Muscle layer of duodenum (tissue), 2 donors: ENCODE data around the gene ATP8B3.
"Not testable (repeated sequence)": the region's sequence is repeated elsewhere in the genome, so short reads cannot be mapped to it uniquely, and the experiment has no call there.

Experiments used
- H3K27ac ChIP-seq: one replicate; pipeline ENCODE4 v1.7.0; 2013; ENCODE audit warnings: mild to moderate bottlenecking, low read length
- H3K27me3 ChIP-seq: one replicate; pipeline ENCODE4 v1.7.0; 2013; ENCODE audit warnings: low read depth, mild to moderate bottlenecking, control low read depth, low read length
- H3K36me3 ChIP-seq, 2 donors: one replicate each; pipeline ENCODE4 v1.7.0; 2013; ENCODE audit warnings: low read length in 2 of 2, control low read depth in 1 of 2, mild to moderate bottlenecking in 1 of 2; ENCODE audit not compliant: insufficient read depth in 2 of 2, control insufficient read depth in 1 of 2
- H3K4me1 ChIP-seq, 2 donors: one replicate each; pipeline ENCODE4 v1.7.0; 2013; ENCODE audit warnings: low read length in 2 of 2, mild to moderate bottlenecking in 2 of 2, control low read depth in 1 of 2, moderate library complexity in 1 of 2; ENCODE audit not compliant: insufficient read depth in 2 of 2, control insufficient read depth in 1 of 2
- H3K4me3 ChIP-seq, 2 donors: one replicate each; pipeline ENCODE4 v1.7.0; 2013; ENCODE audit warnings: low read length in 2 of 2, low read depth in 1 of 2, mild to moderate bottlenecking in 1 of 2
- H3K9me3 ChIP-seq, 2 donors: one replicate each; pipeline ENCODE4 v1.7.0; 2013; ENCODE audit warnings: low read length in 2 of 2, control low read depth in 1 of 2, mild to moderate bottlenecking in 1 of 2; ENCODE audit not compliant: control insufficient read depth in 1 of 2
- donor health status: healthy.

The ATP8B3 gene

GRCh38 chr19:1799695-1800342, 12.3 kb downstream of the ATP8B3 start:
- H3K36me3 ChIP-seq = no peaks in the 10 kb centered on the region
- H3K27me3 ChIP-seq = peaks cover 12% of the 10 kb centered on the region
- H3K4me3 ChIP-seq = no peak overlapping the region
- peaks cover 0 to 5% of the 10 kb centered on the region in 2 donors for H3K4me1 ChIP-seq
- H3K9me3 ChIP-seq = no peaks in the 10 kb centered on the region
- H3K27ac ChIP-seq = no peak overlapping the region

GRCh38 chr19:1797313-1797712, 14.8 kb downstream of the ATP8B3 start:
- H3K4me1 ChIP-seq, H3K36me3 ChIP-seq, H3K27ac ChIP-seq, H3K9me3 ChIP-seq, H3K4me3 ChIP-seq: not testable (repeated sequence)
- H3K27me3 ChIP-seq = peaks cover 12% of the 10 kb centered on the region

DNA sequence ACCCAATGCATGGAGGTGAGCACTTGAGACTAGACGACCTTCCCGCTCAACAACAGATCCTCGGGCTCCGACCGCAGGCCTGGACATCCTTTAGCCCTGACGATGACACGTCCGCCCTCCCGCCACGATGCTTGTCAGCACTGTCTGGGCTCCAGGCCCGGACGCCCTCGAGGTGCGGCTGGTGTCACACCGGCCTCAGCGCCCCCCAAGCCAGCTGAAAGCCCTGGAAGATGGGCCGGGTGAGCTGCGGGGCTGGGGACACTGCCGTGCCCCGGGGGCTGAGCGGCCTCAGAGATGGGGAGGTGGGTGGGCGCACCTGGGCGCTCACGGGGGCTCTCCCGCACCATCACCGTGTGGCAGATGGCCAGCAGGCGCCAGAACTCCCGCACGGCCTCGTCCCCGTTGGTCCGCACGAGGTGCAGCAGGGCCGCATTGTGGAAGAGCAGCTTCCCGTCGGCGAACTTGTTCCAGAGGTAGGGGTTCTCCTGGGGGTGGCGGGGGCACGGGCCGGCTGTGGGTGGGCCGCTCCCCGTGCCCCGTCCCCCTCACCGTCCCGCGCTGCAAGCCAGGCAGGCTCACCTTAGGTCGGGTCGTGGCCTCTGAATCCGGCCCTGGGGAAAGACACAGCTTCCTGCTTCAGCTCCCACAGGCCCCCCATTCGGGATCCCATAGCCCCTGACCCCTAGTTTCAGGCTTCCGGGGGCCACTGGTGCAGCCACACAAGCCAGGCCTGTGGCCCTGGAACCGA, 15.5 kb downstream of the ATP8B3 start:
- H3K4me1 ChIP-seq = peaks cover 0 to 5% of the 10 kb centered on the region in 2 donors
- no peaks in the 10 kb centered on the region for H3K9me3 ChIP-seq
- no peaks in the 10 kb centered on the region for H3K36me3 ChIP-seq
- peaks cover 12% of the 10 kb centered on the region for H3K27me3 ChIP-seq
- H3K27ac ChIP-seq = no peak overlapping the region
- H3K4me3 ChIP-seq = no peak overlapping the region

- Histone ChIP-seq H3K9me3 (no peaks in the 10 kb centered on the region), H3K36me3 (no peaks in the 10 kb centered on the region), H3K27me3 (peaks cover 12% of the 10 kb centered on the region)
Observed at GRCh38 chr19:1794424-1795172, 17.5 kb downstream of the ATP8B3 start.

GRCh38 chr19:1791879-1792278, 20.2 kb downstream of the ATP8B3 start:
- Histone ChIP-seq H3K36me3 (no peaks in the 10 kb centered on the region), H3K4me3 (no peak overlapping the region), H3K27ac (no peak overlapping the region), H3K27me3 (peaks cover 12% of the 10 kb centered on the region), H3K4me1 (peaks cover 0 to 8% of the 10 kb centered on the region in 2 donors), H3K9me3 (no peaks in the 10 kb centered on the region)

More at GRCh38 chr19:1794424-1795172, 17.5 kb downstream of the ATP8B3 start:
- Histone ChIP-seq H3K4me3 (no peak overlapping the region), H3K27ac (no peak overlapping the region), H3K4me1 (peaks cover 0 to 7% of the 10 kb centered on the region in 2 donors)

DNA sequence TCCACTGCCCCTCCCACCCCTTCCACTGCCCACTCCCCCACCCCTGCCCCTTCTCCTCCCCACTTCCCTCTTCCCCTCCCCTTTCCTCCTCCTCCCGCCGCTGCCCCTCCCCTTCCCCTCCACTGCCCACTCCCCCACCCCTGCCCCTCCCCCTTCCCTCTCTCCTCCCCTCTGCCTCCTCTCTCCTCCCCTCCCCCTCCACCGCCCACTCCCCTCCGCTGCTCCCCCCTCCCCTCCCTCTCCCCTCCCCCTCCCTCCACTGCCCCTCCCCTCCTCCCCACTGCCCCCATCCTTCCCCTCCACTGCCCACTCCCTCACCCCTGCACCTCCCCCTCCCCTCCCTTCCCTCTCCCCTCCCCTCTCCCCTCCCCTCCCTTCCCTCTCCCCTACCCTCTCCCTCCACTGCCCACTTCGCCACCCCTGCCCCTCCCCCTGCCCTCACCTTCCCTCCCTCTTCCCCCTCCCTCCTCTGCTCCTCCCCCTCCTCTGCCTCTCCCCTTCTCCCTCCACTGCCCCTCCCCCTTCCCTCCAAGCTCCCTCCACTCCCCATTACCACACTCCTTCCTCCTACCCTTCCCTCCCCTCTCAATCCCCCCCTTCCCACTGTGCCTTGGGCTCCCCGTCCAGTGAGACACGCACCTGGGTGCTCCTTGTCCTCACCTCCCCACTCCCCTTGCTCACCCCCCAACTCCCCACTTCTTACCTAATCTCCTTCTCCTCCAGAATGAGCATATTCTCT, 21.9 kb downstream of the ATP8B3 start:
- Histone ChIP-seq H3K36me3 (no peaks in the 10 kb centered on the region), H3K27ac (no peak overlapping the region), H3K9me3 (no peaks in the 10 kb centered on the region), H3K4me3 (no peak overlapping the region), H3K27me3 (peaks cover 3% of the 10 kb centered on the region), H3K4me1 (peaks cover 0 to 3% of the 10 kb centered on the region in 2 donors)

- Histone ChIP-seq H3K27ac (no peak overlapping the region), H3K27me3 (peaks cover 3% of the 10 kb centered on the region), H3K9me3 (no peaks in the 10 kb centered on the region), H3K4me1 (peaks cover 0 to 3% of the 10 kb centered on the region in 2 donors), H3K36me3 (no peaks in the 10 kb centered on the region), H3K4me3 (no peak overlapping the region)
Observed at GRCh38 chr19:1789261-1790041, 22.6 kb downstream of the ATP8B3 start.

GRCh38 chr19:1787116-1787515, 25.0 kb downstream of the ATP8B3 start:
- Histone ChIP-seq H3K27me3 (peaks cover 9% of the 10 kb centered on the region), H3K9me3 (peaks cover 0 to 7% of the 10 kb centered on the region in 2 donors), H3K4me1 (peaks cover 0 to 3% of the 10 kb centered on the region in 2 donors), H3K4me3 (no peak overlapping the region), H3K36me3 (no peaks in the 10 kb centered on the region), H3K27ac (no peak overlapping the region)

DNA sequence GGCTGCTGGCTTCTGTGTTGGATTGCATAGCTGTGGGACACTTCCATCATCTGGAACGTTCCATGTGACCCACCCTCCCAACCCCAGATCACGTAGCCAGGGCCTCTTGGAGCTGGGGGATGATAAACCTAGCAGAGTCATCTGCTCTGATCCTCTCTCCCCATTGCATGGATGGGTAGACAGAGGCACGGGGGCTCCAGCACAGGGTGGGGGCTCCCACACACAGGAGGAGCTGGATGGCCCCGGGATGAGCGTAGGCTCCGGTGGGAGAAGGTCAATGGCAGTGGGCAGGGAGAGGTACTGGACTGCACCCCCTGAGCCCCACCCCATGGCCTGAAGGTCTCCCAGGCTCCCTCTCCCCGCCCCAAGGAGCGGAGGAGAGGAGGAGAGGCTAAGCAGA, 25.4 kb downstream of the ATP8B3 start:
- Histone ChIP-seq H3K9me3 (peaks cover 2 to 11% of the 10 kb centered on the region in 2 donors), H3K4me3 (no peak overlapping the region), H3K4me1 (peaks cover 0 to 3% of the 10 kb centered on the region in 2 donors), H3K27ac (no peak overlapping the region), H3K27me3 (peaks cover 9% of the 10 kb centered on the region), H3K36me3 (no peaks in the 10 kb centered on the region)

DNA sequence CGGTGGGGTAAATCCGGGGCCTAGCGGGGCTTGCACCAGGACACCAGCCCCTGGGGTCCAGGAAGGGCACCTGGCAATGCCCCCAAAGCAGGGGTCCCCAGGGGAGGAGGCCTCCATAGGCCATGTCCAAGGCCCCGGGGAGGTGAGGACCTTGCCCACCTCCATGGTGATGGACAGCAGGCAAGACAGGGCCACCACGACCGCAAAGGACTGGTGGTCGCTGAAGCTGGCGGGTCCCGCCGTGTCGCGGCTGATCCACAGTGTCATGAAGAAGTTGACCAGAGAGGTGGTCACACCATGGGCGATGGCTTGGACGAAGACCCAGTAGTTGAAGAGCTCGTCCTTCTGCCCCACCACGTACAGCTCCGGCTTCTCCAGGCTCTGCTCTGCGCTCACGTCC, 26.8 kb downstream of the ATP8B3 start:
- H3K27me3 ChIP-seq = peaks cover 14% of the 10 kb centered on the region

More for the DNA sequence above, 26.8 kb downstream of the ATP8B3 start:
- H3K27ac ChIP-seq = no peak overlapping the region
- H3K4me1 ChIP-seq = peaks cover 0 to 3% of the 10 kb centered on the region in 2 donors
- peaks cover 4 to 12% of the 10 kb centered on the region in 2 donors for H3K9me3 ChIP-seq
- no peaks in the 10 kb centered on the region for H3K36me3 ChIP-seq
- no peak overlapping the region for H3K4me3 ChIP-seq
